Right renal cortex interstitium (tissue), 3 donors: ENCODE results near the gene CCDC24. TPM values are rescaled to one million over a fixed set of nuclear protein-coding genes. Genes with fewer than 3 reads are reported as not detected.

Experiments used
- DNase-seq, 3 donors: peaks; one replicate each; pipeline ENCODE4 v3.0.0-alpha.2; 2013; ENCODE audit warnings: low read depth in 3 of 3, low spot score in 2 of 3
- polyA plus RNA-seq, 3 donors: library from polyadenylated mRNA; unstranded; fragments of 120-200 nt; gene quantifications; one replicate each; pipeline ENCODE4 v1.2.1, GENCODE V29; 2013; ENCODE audit not compliant: insufficient read length in 3 of 3

The CCDC24 gene
- polyA plus RNA-seq, 3 donors: 14.4 to 15.8 (median 14.6) TPM

GRCh38 chr1:44021156-44021555, 29.8 kb downstream of the CCDC24 start:
- no peak for DNase-seq

GRCh38 chr1:44021581-44022321, 30.4 kb downstream of the CCDC24 start:
- DNase-seq: no peak

- DNase-seq: no peak
Measured at GRCh38 chr1:44024031-44024902, 32.9 kb downstream of the CCDC24 start.

- no peak for DNase-seq
Measured at GRCh38 chr1:44024903-44025525, 33.6 kb downstream of the CCDC24 start.

GRCh38 chr1:44025816-44026215, 34.4 kb downstream of the CCDC24 start:
- DNase-seq: no peak

GRCh38 chr1:44027320-44027719, 35.9 kb downstream of the CCDC24 start:
- DNase-seq: no peak

- no peak for DNase-seq
Measured at GRCh38 chr1:44029260-44029910, 38.0 kb downstream of the CCDC24 start.

- peak in 1 of 3 donors; percentile 80 for DNase-seq
Measured at GRCh38 chr1:44029911-44030604, 38.7 kb downstream of the CCDC24 start.

GRCh38 chr1:44030605-44031251, 39.3 kb downstream of the CCDC24 start:
- DNase-seq: peak in 1 of 3 donors; percentile 23

- peak in 1 of 3 donors; percentile 58 for DNase-seq
Measured at GRCh38 chr1:44031252-44032169, 40.1 kb downstream of the CCDC24 start, which contains the start of gene SLC6A9. SLC6A9 (minus strand) TSS chr1:44031462; CDS start chr1:44024277, 7,185 bp downstream.

- no peak for DNase-seq
Measured at GRCh38 chr1:44032170-44032790, 40.9 kb downstream of the CCDC24 start.

GRCh38 chr1:44033041-44033575, 41.7 kb downstream of the CCDC24 start:
- no peak for DNase-seq

- DNase-seq: no peak
Measured at GRCh38 chr1:44033756-44034155, 42.4 kb downstream of the CCDC24 start.

- no peak for DNase-seq
Measured at GRCh38 chr1:44034423-44034822, 43.0 kb downstream of the CCDC24 start.

GRCh38 chr1:44034976-44035716, 43.7 kb downstream of the CCDC24 start:
- no peak for DNase-seq

- no peak for DNase-seq
Measured at GRCh38 chr1:44035726-44036408, 44.5 kb downstream of the CCDC24 start.
